HEK293 (cell line): ENCODE data around the gene HERC4.

Experiments used
- CTCF ChIA-PET: fragments of 350-600 bp; formaldehyde crosslinking; extraction: SDS; loops from one replicate; lab custom pipeline; 2021; ENCODE audit warnings: antibody characterized with exemption; lab: Yijun Ruan, JAX
- POLR2A ChIA-PET: fragments of 300-600 bp; formaldehyde crosslinking; extraction: SDS; loops from one replicate; lab custom pipeline; 2020; ENCODE audit warnings: antibody characterized with exemption, inconsistent platforms; lab: Yijun Ruan, JAX
- H3K27ac ChIP-seq: fragments of 200-500 bp; sonication (Bioruptor generic); 2 replicates; pipeline ENCODE4 v1.5.1; 2014; ENCODE audit warnings: low read depth, low read length, control low read depth, inconsistent platforms; ENCODE audit errors: extremely low read depth
- H3K36me3 ChIP-seq, 2 experiments: fragments of 200-500 bp in 1 of 2; sonication (Bioruptor generic) in 1 of 2; 1 replicate in 1 of 2; 2 replicates in 1 of 2; pipeline ENCODE4 v1.5.1; 2014 to 2017; ENCODE audit warnings: inconsistent platforms in 2 of 2, low read length in 2 of 2; ENCODE audit not compliant: control insufficient read depth in 2 of 2, insufficient read depth in 1 of 2
- H3K4me1 ChIP-seq: fragments of 200-500 bp; sonication (Bioruptor generic); 2 replicates; pipeline ENCODE4 v1.5.1; 2014; ENCODE audit warnings: mild to moderate bottlenecking, low read length, inconsistent platforms; ENCODE audit not compliant: control insufficient read depth, insufficient read depth
- H3K4me3 ChIP-seq: 2 replicates; pipeline ENCODE4 v1.5.1; 2011; ENCODE audit warnings: low read depth, mild to moderate bottlenecking, control low read depth, low read length, moderate library complexity
- H3K9me3 ChIP-seq: fragments of 200-500 bp; sonication (Bioruptor generic); 2 replicates; pipeline ENCODE4 v1.5.1; 2014; ENCODE audit warnings: low read depth, low read length, inconsistent platforms; ENCODE audit not compliant: control insufficient read depth, insufficient read depth
- GLIS1 ChIP-seq: fragments of 450-650 bp; formaldehyde crosslinking; IDR thresholded peaks from 2 replicates; pipeline ENCODE4 v1.5.1; 2016; ENCODE audit warnings: missing biosample characterization, missing genetic modification characterization
- HOXC10 ChIP-seq: sonication (generic); formaldehyde crosslinking; IDR thresholded peaks from 2 replicates; pipeline ENCODE4 v1.8.1; 2023; ENCODE audit warnings: mild to moderate bottlenecking, missing genetic modification reagents
- SCRT1 ChIP-seq: fragments of 450-650 bp; formaldehyde crosslinking; IDR thresholded peaks from 2 replicates; pipeline ENCODE4 v1.5.1; 2016; ENCODE audit warnings: missing biosample characterization, missing genetic modification characterization, borderline replicate concordance
- SP2 ChIP-seq: fragments of 450-650 bp; formaldehyde crosslinking; IDR thresholded peaks from 2 replicates; pipeline ENCODE4 v1.5.1; 2016; ENCODE audit warnings: missing biosample characterization, missing genetic modification characterization
- SP7 ChIP-seq: fragments of 450-650 bp; formaldehyde crosslinking; IDR thresholded peaks from 2 replicates; pipeline ENCODE4 v1.5.1; 2016; ENCODE audit warnings: missing biosample characterization, missing genetic modification characterization
- WT1 ChIP-seq: fragments of 450-650 bp; formaldehyde crosslinking; IDR thresholded peaks from 2 replicates; pipeline ENCODE4 v1.5.1; 2016; ENCODE audit warnings: missing biosample characterization, missing genetic modification characterization
- ZBTB6 ChIP-seq: fragments of 450-650 bp; formaldehyde crosslinking; IDR thresholded peaks from 2 replicates; pipeline ENCODE4 v1.5.1; 2017; ENCODE audit warnings: missing biosample characterization, missing genetic modification characterization
- ZFHX2 ChIP-seq: fragments of 450-650 bp; formaldehyde crosslinking; conservative IDR thresholded peaks from 2 replicates; pipeline ENCODE4 v1.5.1; 2016; ENCODE audit warnings: missing biosample characterization, missing genetic modification characterization
- ZFP37 ChIP-seq: fragments of 450-650 bp; formaldehyde crosslinking; IDR thresholded peaks from 2 replicates; pipeline ENCODE4 v1.5.1; 2016; ENCODE audit warnings: missing biosample characterization, missing genetic modification characterization
- ZFP41 ChIP-seq: fragments of 450-650 bp; formaldehyde crosslinking; IDR thresholded peaks from 2 replicates; pipeline ENCODE4 v1.5.1; 2016; ENCODE audit warnings: missing biosample characterization, missing genetic modification characterization, borderline replicate concordance
- ZNF138 ChIP-seq: fragments of 450-650 bp; formaldehyde crosslinking; IDR thresholded peaks from 2 replicates; pipeline ENCODE4 v1.5.1; 2016; ENCODE audit warnings: missing biosample characterization, missing genetic modification characterization, borderline replicate concordance
- ZNF169 ChIP-seq: fragments of 450-650 bp; formaldehyde crosslinking; IDR thresholded peaks from 2 replicates; pipeline ENCODE4 v1.5.1; 2016; ENCODE audit warnings: missing biosample characterization, missing genetic modification characterization
- ZNF362 ChIP-seq: fragments of 450-650 bp; formaldehyde crosslinking; IDR thresholded peaks from 2 replicates; pipeline ENCODE4 v1.5.1; 2016; ENCODE audit warnings: missing biosample characterization, missing genetic modification characterization
- ZNF449 ChIP-seq: fragments of 450-650 bp; formaldehyde crosslinking; IDR thresholded peaks from 2 replicates; pipeline ENCODE4 v1.5.1; 2017; ENCODE audit warnings: missing biosample characterization, mild to moderate bottlenecking, missing genetic modification characterization, moderate library complexity
- ZNF513 ChIP-seq: fragments of 450-650 bp; IDR thresholded peaks from 2 replicates; pipeline ENCODE4 v1.5.1; 2018; ENCODE audit warnings: missing biosample characterization, missing genetic modification characterization
- ZNF521 ChIP-seq: fragments of 450-650 bp; formaldehyde crosslinking; IDR thresholded peaks from 2 replicates; pipeline ENCODE4 v1.5.1; 2017; ENCODE audit warnings: missing biosample characterization, mild to moderate bottlenecking, missing genetic modification characterization
- ZNF530 ChIP-seq: fragments of 450-650 bp; formaldehyde crosslinking; IDR thresholded peaks from 2 replicates; pipeline ENCODE4 v1.5.1; 2016; ENCODE audit warnings: low read depth, missing biosample characterization, missing genetic modification characterization
- ZNF571 ChIP-seq: fragments of 450-650 bp; formaldehyde crosslinking; IDR thresholded peaks from 2 replicates; pipeline ENCODE4 v1.5.0; 2017; ENCODE audit warnings: missing biosample characterization, missing genetic modification characterization
- ZNF621 ChIP-seq: fragments of 450-650 bp; formaldehyde crosslinking; IDR thresholded peaks from 2 replicates; pipeline ENCODE4 v1.5.1; 2017; ENCODE audit warnings: missing biosample characterization, missing genetic modification characterization
- ZNF707 ChIP-seq: fragments of 450-650 bp; formaldehyde crosslinking; IDR thresholded peaks from 2 replicates; pipeline ENCODE4 v1.5.1; 2016; ENCODE audit warnings: missing biosample characterization, missing genetic modification characterization
- ZNF768 ChIP-seq: fragments of 450-650 bp; formaldehyde crosslinking; IDR thresholded peaks from 2 replicates; pipeline ENCODE4 v1.5.1; 2018; ENCODE audit warnings: missing biosample characterization, mild to moderate bottlenecking, missing genetic modification characterization
- ZSCAN23 ChIP-seq: fragments of 450-650 bp; formaldehyde crosslinking; IDR thresholded peaks from 2 replicates; pipeline ENCODE4 v1.5.1; 2016; ENCODE audit warnings: missing biosample characterization, missing genetic modification characterization

Gene HERC4

DNA sequence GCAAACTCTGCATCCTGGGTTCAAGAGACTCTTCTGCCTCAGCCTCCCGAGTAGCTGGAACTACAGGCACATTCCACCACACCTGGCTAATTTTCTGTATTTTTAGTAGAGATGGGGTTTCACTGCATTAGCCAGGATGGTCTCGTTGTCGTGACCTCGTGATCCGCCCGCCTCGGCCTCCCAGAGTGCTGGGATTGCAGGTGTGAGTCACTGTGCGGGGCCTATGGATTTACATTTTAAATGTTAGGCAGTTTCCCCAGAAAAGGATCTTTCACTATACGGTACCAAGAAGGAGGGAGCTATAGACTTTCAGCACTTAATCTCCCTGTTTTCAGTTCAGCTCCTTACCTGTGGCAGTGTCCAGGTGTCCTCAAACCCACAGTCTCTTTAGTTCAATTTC lies 139.9 kb downstream of the HERC4 start:
- POLR2A ChIA-PET, result no interaction called here
- Histone ChIP-seq H3K36me3 (peaks cover 18 to 28% of the 10 kb centered on the region in 2 experiments), H3K9me3 (no peaks in the 10 kb centered on the region), H3K4me3 (no peak overlapping the region), H3K4me1 (no peaks in the 10 kb centered on the region), H3K27ac (no peak overlapping the region)
- TF ChIP-seq ZBTB6, result no peak
- no peak for TF ChIP-seq SCRT1 (tag by site-specific recombination)
- no peak for TF ChIP-seq WT1 (tag by site-specific recombination)
- no peak for TF ChIP-seq ZNF530 (tag by site-specific recombination)
- TF ChIP-seq ZNF521, result no peak
- TF ChIP-seq ZSCAN23 (tag by site-specific recombination), result no peak
- TF ChIP-seq GLIS1 (tag by site-specific recombination), result no peak
- no peak for TF ChIP-seq ZNF571 (tag by site-specific recombination)
- TF ChIP-seq SP2 (tag by site-specific recombination), result no peak
- no peak for TF ChIP-seq ZNF621
- no peak for TF ChIP-seq ZNF362 (tag by site-specific recombination)
- no peak for TF ChIP-seq ZNF169 (tag by site-specific recombination)
- no peak for TF ChIP-seq ZNF138 (tag by site-specific recombination)
- TF ChIP-seq HOXC10, result no peak
- CTCF ChIA-PET, result no interaction called here

DNA sequence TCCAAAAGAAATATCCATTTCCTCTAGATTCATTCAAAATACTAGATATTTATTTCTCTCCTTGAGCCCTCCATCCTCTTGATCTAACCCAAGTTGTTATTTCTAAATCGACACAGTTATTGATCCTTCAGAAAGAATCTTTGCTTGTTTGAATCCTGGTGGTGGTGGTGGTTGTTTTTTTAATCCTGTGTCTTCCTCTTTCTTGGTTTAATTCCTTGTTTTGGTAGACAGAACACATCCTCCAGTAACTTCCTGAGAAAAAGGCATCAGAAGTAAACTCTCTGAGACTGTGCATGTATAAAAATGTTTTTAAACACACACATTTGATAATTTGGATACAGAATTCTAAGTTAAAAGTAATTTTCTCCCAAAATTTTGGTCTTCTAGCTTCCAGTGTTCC lies 140.7 kb downstream of the HERC4 start:
- POLR2A ChIA-PET, result no interaction called here
- CTCF ChIA-PET, result interaction anchor here (0.6 kb wide), 1 partner anchor 19 kb away, joined by 3 read pairs; no protein-coding TSS in a partner anchor

More for the DNA sequence above, 140.7 kb downstream of the HERC4 start:
- Histone ChIP-seq H3K36me3 (peaks cover 18 to 28% of the 10 kb centered on the region in 2 experiments), H3K27ac (no peak overlapping the region), H3K4me3 (no peak overlapping the region), H3K9me3 (no peaks in the 10 kb centered on the region), H3K4me1 (no peaks in the 10 kb centered on the region)
- no peak for TF ChIP-seq ZFP37 (tag by site-specific recombination)
- TF ChIP-seq ZNF513 (tag by site-specific recombination), result no peak
- no peak for TF ChIP-seq SP7 (tag by site-specific recombination)
- TF ChIP-seq ZFP41 (tag by site-specific recombination), result no peak
- no peak for TF ChIP-seq ZNF449 (tag by site-specific recombination)
- no peak for TF ChIP-seq ZNF768 (tag by site-specific recombination)
- TF ChIP-seq ZFHX2 (tag by site-specific recombination), result no peak
- no peak for TF ChIP-seq ZNF707 (tag by site-specific recombination)
